GM23248 (cell line): ENCODE measurements around the gene SEPTIN5. TPM values are rescaled to one million over a fixed set of nuclear protein-coding genes. Genes with fewer than 3 reads are reported as not detected.

Source experiments
- DNase-seq: peaks from one replicate; pipeline ENCODE4 v3.0.0-alpha.2; 2015
- H2AFZ ChIP-seq: fragments of 200-600 bp; sonication (generic); 2 replicates; pipeline ENCODE4 v1.6.1; 2016; ENCODE audit warnings: antibody characterized with exemption
- H3F3A ChIP-seq: fragments of 200-600 bp; sonication (generic); 2 replicates; pipeline ENCODE4 v1.6.1; 2016; ENCODE audit warnings: mild to moderate bottlenecking, antibody characterized with exemption, mixed run types; ENCODE audit not compliant: insufficient read depth
- H3K27ac ChIP-seq: fragments of 200-600 bp; sonication (generic); 2 replicates; pipeline ENCODE4 v1.5.1; 2016; ENCODE audit warnings: mild to moderate bottlenecking
- H3K27me3 ChIP-seq: fragments of 200-600 bp; sonication (generic); replicated peaks from 2 replicates; pipeline ENCODE4 v1.6.1; 2016; ENCODE audit warnings: mild to moderate bottlenecking; ENCODE audit not compliant: insufficient read depth
- H3K36me3 ChIP-seq: fragments of 200-600 bp; sonication (generic); 2 replicates; pipeline ENCODE4 v1.6.1; 2016; ENCODE audit warnings: low read depth, mild to moderate bottlenecking
- H3K4me1 ChIP-seq: fragments of 200-600 bp; sonication (generic); 2 replicates; pipeline ENCODE4 v1.6.1; 2016; ENCODE audit warnings: mild to moderate bottlenecking; ENCODE audit not compliant: insufficient read depth
- H3K4me2 ChIP-seq: fragments of 200-600 bp; sonication (generic); one replicate; pipeline ENCODE4 v1.6.1; 2016; ENCODE audit warnings: mild to moderate bottlenecking; ENCODE audit not compliant: unreplicated experiment
- H3K4me3 ChIP-seq: fragments of 200-600 bp; sonication (generic); 2 replicates; pipeline ENCODE4 v1.5.1; 2016; ENCODE audit warnings: mild to moderate bottlenecking
- H3K79me2 ChIP-seq: fragments of 200-600 bp; sonication (generic); 2 replicates; pipeline ENCODE4 v1.6.1; 2016; ENCODE audit warnings: mild to moderate bottlenecking; ENCODE audit not compliant: insufficient read depth
- H3K9ac ChIP-seq: fragments of 200-600 bp; sonication (generic); 2 replicates; pipeline ENCODE4 v1.6.1; 2016; ENCODE audit warnings: mild to moderate bottlenecking
- H3K9me2 ChIP-seq: fragments of 200-600 bp; sonication (generic); 2 replicates; pipeline ENCODE4 v1.6.1; 2016; ENCODE audit warnings: mixed run types, mild to moderate bottlenecking, moderate library complexity; ENCODE audit not compliant: insufficient read depth
- H3K9me3 ChIP-seq: fragments of 200-600 bp; sonication (generic); one replicate; pipeline ENCODE4 v1.6.1; 2017; ENCODE audit warnings: low read depth
- H4K20me1 ChIP-seq: fragments of 200-600 bp; sonication (generic); 2 replicates; pipeline ENCODE4 v1.6.0; 2016; ENCODE audit not compliant: insufficient read depth
- EZH2 ChIP-seq: fragments of 200-600 bp; sonication (generic); IDR thresholded peaks from 2 replicates; pipeline ENCODE4 v1.6.1; 2018; ENCODE audit warnings: antibody characterized with exemption, mild to moderate bottlenecking; ENCODE audit not compliant: insufficient read depth, poor library complexity, severe bottlenecking
- EZH2phosphoT487 ChIP-seq: fragments of 200-600 bp; sonication (generic); IDR thresholded peaks from 2 replicates; pipeline ENCODE4 v1.6.1; 2018; ENCODE audit warnings: antibody characterized with exemption, moderate library complexity, mild to moderate bottlenecking, low read depth; ENCODE audit not compliant: insufficient read depth
- WGBS, 2 experiments: methylation state at CpG; one replicate each; pipeline ENCODE4 v1.1.6; 2015 to 2017; ENCODE audit warnings: low lambda C conversion rate in 2 of 2, low coverage in 1 of 2; ENCODE audit errors: missing lambda C conversion rate in 2 of 2; 5-methylcytosine and 5-hydroxymethylcytosine counted together
- in situ Hi-C: fragments of 300-500 bp; cut with MboI; formaldehyde crosslinking; loops from 2 replicates; pipeline ENCODE4 v1.15.0; 2020
- polyA plus RNA-seq: library from polyadenylated mRNA; unstranded; fragments of >200 nt; fragmentation: Nextera tagmentation; extraction: Ambion mirVana; gene quantifications from 2 replicates; pipeline ENCODE4 v1.2.1, GENCODE V29; 2016
- total RNA-seq: library from RNA; depleted of rRNA; stranded (reverse); fragments of >200 nt; shearing (Covaris generic); gene quantifications from 2 replicates; pipeline ENCODE4 v1.2.3, GENCODE V29; 2014

SEPTIN5 gene
- total and polyA plus RNA-seq, 2 experiments from 2014 or later: 17.0 to 31.5 TPM

DNA sequence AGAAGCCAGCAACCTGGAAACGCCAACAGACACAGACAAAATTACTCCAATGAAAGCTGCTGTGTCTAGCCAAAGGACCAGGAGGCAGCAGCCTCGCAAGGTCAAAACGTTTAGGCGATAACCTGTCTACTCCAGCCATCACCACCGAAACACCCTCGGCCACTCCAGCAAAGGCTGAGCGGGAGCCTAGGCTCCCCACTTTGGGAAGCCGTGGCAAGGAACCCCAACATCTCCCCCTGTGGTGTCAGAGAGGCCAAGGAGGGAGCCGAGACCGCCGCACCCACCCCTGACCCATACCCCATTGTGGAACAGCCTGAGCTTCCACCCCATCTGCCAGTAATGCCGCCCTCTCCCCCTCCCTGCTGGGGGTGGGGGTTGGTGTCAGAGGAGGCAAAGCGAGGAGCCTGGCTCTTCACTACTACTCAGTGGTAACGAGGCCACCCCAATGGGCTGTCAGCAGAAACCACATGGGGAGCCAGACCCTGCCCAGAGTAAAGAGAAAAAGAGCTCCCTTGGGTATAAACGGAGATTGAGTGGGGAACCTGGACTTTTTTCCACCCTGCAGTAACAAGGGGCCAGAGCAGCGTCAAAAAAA is 33.9 kb upstream of the SEPTIN5 start:
- DNase-seq: no peak
- in situ Hi-C loops: no loop called here

DNA sequence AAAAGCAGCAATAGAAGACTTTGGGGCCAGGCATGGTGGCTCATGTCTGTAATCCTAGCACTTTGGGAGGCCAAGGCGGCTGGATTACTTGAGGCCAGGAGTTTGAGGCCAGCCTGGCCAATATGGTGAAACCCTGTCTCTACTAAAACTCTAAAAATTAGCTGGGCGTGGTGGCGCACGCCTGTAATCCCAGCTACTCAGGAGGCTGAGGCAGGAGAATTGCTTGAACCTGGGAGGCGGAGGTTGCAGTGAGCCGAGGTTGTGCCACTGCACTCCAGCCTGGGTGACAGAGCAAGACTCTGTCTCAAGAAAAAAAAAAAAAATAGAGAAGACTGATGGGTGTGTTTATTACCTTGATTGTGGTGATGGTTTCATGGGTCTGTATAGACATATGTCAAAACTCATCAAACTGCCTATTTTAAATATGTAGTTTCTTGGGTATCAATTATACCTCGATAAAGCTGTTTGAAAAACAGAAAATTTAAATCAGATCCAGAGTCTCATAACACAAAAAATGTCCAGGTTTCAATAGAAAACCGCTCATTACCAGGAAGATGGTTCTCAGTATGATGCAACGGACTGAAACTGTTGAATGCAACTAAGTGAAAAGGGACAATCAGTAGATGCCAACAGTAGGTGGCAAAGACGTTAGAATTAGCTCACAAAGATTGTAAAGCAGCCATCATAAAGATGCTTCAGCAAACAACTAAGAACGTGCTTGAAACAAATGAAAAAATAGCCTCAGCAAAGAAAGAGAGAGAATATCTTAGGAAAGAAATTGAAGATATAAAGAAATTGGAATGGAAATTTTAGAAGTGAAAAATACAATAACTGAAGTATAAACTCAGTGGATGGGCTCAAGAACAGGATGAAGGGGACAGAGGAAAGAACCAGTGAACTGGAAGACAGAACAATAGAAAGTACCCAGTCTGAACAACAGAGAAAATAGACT is 33.1 kb upstream of the SEPTIN5 start:
- no peak overlapping the region for H3K27ac ChIP-seq
- in situ Hi-C loops: no loop called here

More for the DNA sequence above, 33.9 kb upstream of the SEPTIN5 start:
- no peaks in the 10 kb centered on the region for H3K9me3 ChIP-seq
- H2AFZ ChIP-seq: no peak overlapping the region
- H3K4me2 ChIP-seq: no peak overlapping the region
- peaks cover 18% of the 10 kb centered on the region; the same call in 1 of the 2 replicates for H3K27me3 ChIP-seq
- WGBS, 2 experiments: 74 to 81% methylated on average over 11 to 16 of the region's 16 CpGs
- TF ChIP-seq EZH2: no peak
- no peak for TF ChIP-seq EZH2phosphoT487
- no peak overlapping the region for H3K27ac ChIP-seq
- H3K9me2 ChIP-seq: no peaks in the 10 kb centered on the region
- no peak overlapping the region for H3K4me3 ChIP-seq
- H3F3A ChIP-seq: no peaks in the 10 kb centered on the region
- H3K36me3 ChIP-seq: no peaks in the 10 kb centered on the region
- no peak overlapping the region for H3K9ac ChIP-seq
- no peaks in the 10 kb centered on the region for H4K20me1 ChIP-seq
- H3K4me1 ChIP-seq: no peaks in the 10 kb centered on the region
- no peaks in the 10 kb centered on the region for H3K79me2 ChIP-seq

DNA sequence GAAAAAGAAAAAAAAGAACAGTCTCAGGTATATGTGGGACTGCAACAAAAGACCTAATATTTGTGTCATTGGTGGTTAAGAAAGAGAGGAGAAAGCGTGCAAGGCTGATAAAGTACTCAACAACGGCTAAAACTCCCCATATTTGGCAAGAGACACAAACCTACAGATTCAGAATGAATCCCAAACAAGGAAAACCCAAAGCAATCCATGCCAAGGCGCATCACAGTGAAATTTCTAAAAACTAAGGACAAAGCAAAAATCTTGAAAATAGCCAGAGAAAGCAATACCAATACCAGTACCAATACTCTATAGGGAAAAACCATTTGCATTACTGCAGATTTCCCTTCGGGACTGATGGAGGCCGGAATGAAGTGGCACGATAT is 32.4 kb upstream of the SEPTIN5 start:
- TF ChIP-seq EZH2: no peak
- no peak for TF ChIP-seq EZH2phosphoT487
- no peaks in the 10 kb centered on the region for H3K79me2 ChIP-seq
- in situ Hi-C loops: no loop called here
- H3K4me1 ChIP-seq: no peaks in the 10 kb centered on the region
- H3K9me2 ChIP-seq: no peaks in the 10 kb centered on the region
- no peak overlapping the region for H3K4me2 ChIP-seq
- H4K20me1 ChIP-seq: no peaks in the 10 kb centered on the region
- H3F3A ChIP-seq: no peaks in the 10 kb centered on the region
- no peaks in the 10 kb centered on the region for H3K36me3 ChIP-seq
- H3K4me3 ChIP-seq: no peak overlapping the region
- DNase-seq: no peak
- peaks cover 27% of the 10 kb centered on the region for H3K27me3 ChIP-seq
- H3K27ac ChIP-seq: no peak overlapping the region
- H3K9me3 ChIP-seq: no peaks in the 10 kb centered on the region
- no peak overlapping the region for H3K9ac ChIP-seq
- no peak overlapping the region for H2AFZ ChIP-seq
- WGBS, 2 experiments: 81 to 84% methylated on average over 6 of the region's 6 CpGs

More for the DNA sequence above, 33.1 kb upstream of the SEPTIN5 start:
- H3K4me3 ChIP-seq: no peak overlapping the region
- no peak overlapping the region for H3K4me2 ChIP-seq
- H3K9me2 ChIP-seq: no peaks in the 10 kb centered on the region
- peaks cover 20% of the 10 kb centered on the region for H3K27me3 ChIP-seq
- H3F3A ChIP-seq: no peaks in the 10 kb centered on the region
- H2AFZ ChIP-seq: no peak overlapping the region
- H3K4me1 ChIP-seq: no peaks in the 10 kb centered on the region
- no peak for DNase-seq
- TF ChIP-seq EZH2 (no peak), EZH2phosphoT487 (no peak)
- H3K36me3 ChIP-seq: no peaks in the 10 kb centered on the region
- H3K9me3 ChIP-seq: no peaks in the 10 kb centered on the region
- no peaks in the 10 kb centered on the region for H3K79me2 ChIP-seq
- 74 to 79% methylated on average over 11 of the region's 11 CpGs for WGBS, 2 experiments
- no peaks in the 10 kb centered on the region for H4K20me1 ChIP-seq
- no peak overlapping the region for H3K9ac ChIP-seq

DNA sequence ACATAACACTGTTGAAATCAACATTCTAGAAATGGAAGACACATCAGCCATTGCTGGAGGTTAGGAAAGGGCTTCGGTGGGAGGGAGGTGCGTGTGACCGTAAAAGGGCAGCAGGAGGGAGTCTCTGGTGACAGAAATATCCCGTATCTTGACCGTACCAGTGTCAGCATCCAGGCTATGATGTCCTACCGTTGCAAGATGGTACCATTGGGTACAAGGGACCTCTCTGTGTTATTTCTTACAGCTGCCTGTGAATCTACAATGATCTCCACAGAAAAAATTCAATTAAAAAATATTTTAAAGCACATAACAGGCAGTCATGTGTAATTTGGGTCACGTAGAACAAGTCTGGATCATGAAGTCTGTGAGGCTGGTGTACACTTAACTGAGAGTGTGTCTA is 27.4 kb upstream of the SEPTIN5 start:
- in situ Hi-C loops: no loop called here
- no peak overlapping the region for H3K4me3 ChIP-seq
- no peaks in the 10 kb centered on the region for H3K79me2 ChIP-seq
- 86 to 89% methylated on average over 7 of the region's 7 CpGs for WGBS, 2 experiments
- H3K36me3 ChIP-seq: no peaks in the 10 kb centered on the region
- H3K9me2 ChIP-seq: no peaks in the 10 kb centered on the region
- H4K20me1 ChIP-seq: no peaks in the 10 kb centered on the region
- H3K9me3 ChIP-seq: no peaks in the 10 kb centered on the region
- TF ChIP-seq EZH2phosphoT487: no peak
- no peak for TF ChIP-seq EZH2
- no peak overlapping the region for H3K27ac ChIP-seq
- DNase-seq: no peak
- H3F3A ChIP-seq: peaks cover 8% of the 10 kb centered on the region
- no peak overlapping the region for H2AFZ ChIP-seq
- H3K4me2 ChIP-seq: no peak overlapping the region
- peaks cover 10% of the 10 kb centered on the region for H3K4me1 ChIP-seq
- no peak overlapping the region for H3K9ac ChIP-seq
- H3K27me3 ChIP-seq: peaks cover 20% of the 10 kb centered on the region
